Measurements from ENCODE around the gene ZCCHC14. TPM values are rescaled to one million over a fixed set of nuclear protein-coding genes. Genes with fewer than 3 reads are reported as not detected.
A peak's percentile ranks its signal among the peaks of the same experiment; 100 is the strongest.

Gene ZCCHC14
- total and polyA plus RNA-seq, 2 of the 8 experiments (the other 6 are each of a cell fraction or from before 2014, with no cell fraction given) = 8.2 to 28.2 TPM

- Histone ChIP-seq H3K36me3 (ENCODE audit: control insufficient read depth in 2 of 4, insufficient read depth in 4 of 4, low read length in 3 of 4) (no peaks in the 10 kb centered on the region), H3K27ac (ENCODE audit: low read depth, low read length) (no peak overlapping the region), H2BK20ac (ENCODE audit: low read length) (no peak overlapping the region), H3K56ac (replicated peaks; ENCODE audit: insufficient read length, low read depth, low read length) (no peak overlapping the region), H3K23ac (ENCODE audit: insufficient read length) (no peak overlapping the region), H3K79me1 (ENCODE audit: low read depth, low read length) (peaks cover 2% of the 10 kb centered on the region), H3K27me3 (replicated peaks in 1 of 4; ENCODE audit: control insufficient read depth in 3 of 4, extremely low read depth in 1 of 4, insufficient read depth in 3 of 4, low read length in 3 of 4) (no peaks in the 10 kb centered on the region), H2BK12ac (ENCODE audit: low read depth, low read length) (no peak overlapping the region), H2BK120ac (replicated peaks; ENCODE audit: low read depth, low read length) (no peak overlapping the region), H3K4me2 (ENCODE audit: insufficient read depth in 1 of 2, low read depth in 2 of 2, low read length in 2 of 2) (peak overlapping the region; percentile 54 to 62; a peak in 2 of 4 replicates), H2AFZ (ENCODE audit: low read length) (peak overlapping the region; percentile 45; the same call in 1 of the 2 replicates), H3K14ac (ENCODE audit: insufficient read length) (no peak overlapping the region), H3K4me3 (ENCODE audit: extremely low read depth in 1 of 4, insufficient read depth in 2 of 4, low read depth in 3 of 4, low read length in 4 of 4) (peak overlapping the region in 1 of 4 experiments; percentile 47; a peak in 1 of 8 replicates), H4K91ac (replicated peaks; ENCODE audit: insufficient read length, low read length) (no peak overlapping the region), H4K20me1 (replicated peaks in 1 of 2; ENCODE audit: control insufficient read depth in 1 of 2, insufficient read depth in 2 of 2, low read length in 2 of 2) (peaks cover 0 to 2% of the 10 kb centered on the region in 2 experiments), H2BK5ac (ENCODE audit: low read depth, low read length) (no peak overlapping the region), H3K18ac (ENCODE audit: extremely low read depth, low read length) (no peak overlapping the region), H3K9me3 (ENCODE audit: insufficient read depth in 2 of 2, low read depth in 1 of 2, low read length in 1 of 2) (no peaks in the 10 kb centered on the region), H3K79me2 (ENCODE audit: control insufficient read depth in 1 of 2, insufficient read depth in 2 of 2, low read length in 2 of 2) (peaks cover 0 to 8% of the 10 kb centered on the region in 2 experiments; a peak in 1 of 4 replicates), H4K8ac (ENCODE audit: extremely low read depth, insufficient read depth, low read length) (no peak overlapping the region), H3K4me1 (replicated peaks in 1 of 4; ENCODE audit: control insufficient read depth in 3 of 4, insufficient read depth in 4 of 4, low read length in 3 of 4) (peaks cover 5 to 6% (median 5%) of the 10 kb centered on the region in 4 experiments; a peak in 6 of 7 replicates), H3K9ac (replicated peaks in 1 of 4; ENCODE audit: extremely low read depth in 1 of 4, low read depth in 3 of 4, low read length in 3 of 4) (no peak overlapping the region), H2AK5ac (ENCODE audit: low read depth, low read length) (no peak overlapping the region), H2BK15ac (ENCODE audit: low read length) (no peak overlapping the region), H3K4ac (replicated peaks; ENCODE audit: insufficient read length, low read depth, low read length) (no peak overlapping the region), H4K5ac (ENCODE audit: insufficient read length, low read depth, low read length) (no peak overlapping the region), H3K23me2 (ENCODE audit: low read depth, low read length) (peaks cover 13% of the 10 kb centered on the region)
- 77% methylated on average over 1 of the region's 1 CpG; no CpG with 5 or more reads in 1 of the 2 experiments for WGBS, 2 experiments (ENCODE audit: extremely low coverage in 1 of 2, insufficient coverage in 1 of 2, insufficient read length in 1 of 2, insufficient replicate concordance in 2 of 2, low coverage in 1 of 2, low lambda C conversion rate in 2 of 2, missing lambda C conversion rate in 1 of 2)
- ChIA-PET POLR2A (ENCODE audit: partially characterized antibody) (interaction anchor here (1.1 to 1.2 kb wide), 2 partner anchors 9 to 71 kb away, joined by 5 to 6 read pairs; partner anchors contain the start of gene C16orf95), CTCF (ENCODE audit: partially characterized antibody) (interaction anchor here (0.9 to 1.6 kb wide), 3 partner anchors 9 to 248 kb away, joined by 3 to 7 read pairs (median 4); no protein-coding TSS in a partner anchor)
- DNase-seq (ENCODE audit: low read depth in 1 of 2, low spot score in 2 of 2) = no peak
- FAIRE-seq = no peak
- no peak for TF ChIP-seq SP1 (IDR thresholded peaks at IDR 0.05; ENCODE audit: low read depth, low read length)
- TF ChIP-seq CBX5 (IDR thresholded peaks at IDR 0.05; ENCODE audit: low read depth, low read length) = no peak
- TF ChIP-seq, protein P1, sequence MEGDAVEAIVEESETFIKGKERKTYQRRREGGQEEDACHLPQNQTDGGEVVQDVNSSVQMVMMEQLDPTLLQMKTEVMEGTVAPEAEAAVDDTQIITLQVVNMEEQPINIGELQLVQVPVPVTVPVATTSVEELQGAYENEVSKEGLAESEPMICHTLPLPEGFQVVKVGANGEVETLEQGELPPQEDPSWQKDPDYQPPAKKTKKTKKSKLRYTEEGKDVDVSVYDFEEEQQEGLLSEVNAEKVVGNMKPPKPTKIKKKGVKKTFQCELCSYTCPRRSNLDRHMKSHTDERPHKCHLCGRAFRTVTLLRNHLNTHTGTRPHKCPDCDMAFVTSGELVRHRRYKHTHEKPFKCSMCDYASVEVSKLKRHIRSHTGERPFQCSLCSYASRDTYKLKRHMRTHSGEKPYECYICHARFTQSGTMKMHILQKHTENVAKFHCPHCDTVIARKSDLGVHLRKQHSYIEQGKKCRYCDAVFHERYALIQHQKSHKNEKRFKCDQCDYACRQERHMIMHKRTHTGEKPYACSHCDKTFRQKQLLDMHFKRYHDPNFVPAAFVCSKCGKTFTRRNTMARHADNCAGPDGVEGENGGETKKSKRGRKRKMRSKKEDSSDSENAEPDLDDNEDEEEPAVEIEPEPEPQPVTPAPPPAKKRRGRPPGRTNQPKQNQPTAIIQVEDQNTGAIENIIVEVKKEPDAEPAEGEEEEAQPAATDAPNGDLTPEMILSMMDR (IDR thresholded peaks at IDR 0.05; ENCODE audit: control extremely low read depth in 1 of 3, insufficient read depth in 1 of 3, low read depth in 1 of 3, low read length in 3 of 3) = no peak
- TF ChIP-seq RNF2 (IDR thresholded peaks at IDR 0.05; ENCODE audit: borderline replicate concordance, low read depth, low read length, missing control alignments, poor library complexity, severe bottlenecking) = no peak
- no peak for TF ChIP-seq EP300 (IDR thresholded peaks at IDR 0.05; ENCODE audit: borderline replicate concordance in 1 of 2, low read depth in 2 of 2, low read length in 2 of 2)
- no peak for TF ChIP-seq PHF8 (conservative IDR thresholded peaks at IDR 0.05; ENCODE audit: low read depth, low read length)
- TF ChIP-seq JUND (IDR thresholded peaks at IDR 0.05; ENCODE audit: low read length) = no peak
- no peak for TF ChIP-seq SP4 (IDR thresholded peaks at IDR 0.05; ENCODE audit: low read length)
- no peak for TF ChIP-seq FOSL1 (IDR thresholded peaks at IDR 0.05; ENCODE audit: insufficient read depth, low read depth, low read length)
- TF ChIP-seq SAP30 (IDR thresholded peaks at IDR 0.05; ENCODE audit: insufficient read depth, insufficient replicate concordance, low read length) = no peak
Measured at GRCh38 chr16:87388818-87389134, 104.0 kb downstream of the ZCCHC14 start.
